DMS53 treated with DMSO at 0.1 percent for 48 hours (cell line): Measurements from ENCODE around the gene CPED1.
"Not testable (repeated sequence)": the region's sequence is repeated elsewhere in the genome, so short reads cannot be mapped to it uniquely, and the experiment has no call there.

Source experiments
- DNase-seq: peaks from one replicate; lab custom pipeline; 2025; ENCODE audit not compliant: unreplicated experiment; lab: John Stamatoyannopoulos, UW

CPED1 gene

DNA sequence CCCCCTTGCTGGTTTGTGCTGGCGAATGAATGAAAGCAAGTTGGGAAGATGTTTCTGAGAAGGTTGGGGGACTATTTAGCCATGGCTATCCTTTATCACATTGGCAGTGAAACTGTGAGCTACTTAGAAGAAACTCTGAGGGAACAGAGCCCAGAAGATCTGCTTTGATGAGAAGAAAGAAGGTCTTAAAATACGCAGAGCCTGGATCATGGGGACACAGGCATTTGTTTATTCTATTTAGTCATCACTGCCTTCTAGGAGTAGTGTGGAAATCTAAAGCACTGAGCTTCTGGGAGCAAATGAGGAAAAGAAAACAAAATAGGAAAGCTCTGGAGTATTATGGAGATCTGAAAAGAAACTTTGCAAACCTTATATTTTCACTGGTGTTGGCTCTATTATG lies 28.5 kb downstream of the CPED1 start:
- DNase-seq, result no peak

- no peak for DNase-seq
Measured at GRCh38 chr7:121017586-121017985, 29.1 kb downstream of the CPED1 start.

DNA sequence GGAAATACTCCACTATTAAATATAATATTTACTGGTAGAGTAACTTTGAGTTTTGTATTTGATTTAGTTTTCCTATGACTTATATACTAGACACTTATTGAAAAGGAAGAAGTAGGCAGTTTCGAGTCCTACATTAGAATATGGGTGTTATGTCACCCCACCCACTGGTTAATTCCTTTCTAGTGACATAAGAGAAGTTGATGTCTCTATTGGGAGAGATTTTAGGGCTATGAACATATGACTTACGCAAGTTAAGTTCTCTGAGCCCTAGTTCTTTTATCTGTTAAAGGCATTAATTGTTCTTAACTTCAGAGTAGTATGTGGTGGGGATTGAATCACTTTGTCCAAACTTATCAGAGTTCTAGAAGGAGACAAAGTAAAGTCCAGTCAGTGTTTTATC lies 30.5 kb downstream of the CPED1 start:
- no peak for DNase-seq

DNA sequence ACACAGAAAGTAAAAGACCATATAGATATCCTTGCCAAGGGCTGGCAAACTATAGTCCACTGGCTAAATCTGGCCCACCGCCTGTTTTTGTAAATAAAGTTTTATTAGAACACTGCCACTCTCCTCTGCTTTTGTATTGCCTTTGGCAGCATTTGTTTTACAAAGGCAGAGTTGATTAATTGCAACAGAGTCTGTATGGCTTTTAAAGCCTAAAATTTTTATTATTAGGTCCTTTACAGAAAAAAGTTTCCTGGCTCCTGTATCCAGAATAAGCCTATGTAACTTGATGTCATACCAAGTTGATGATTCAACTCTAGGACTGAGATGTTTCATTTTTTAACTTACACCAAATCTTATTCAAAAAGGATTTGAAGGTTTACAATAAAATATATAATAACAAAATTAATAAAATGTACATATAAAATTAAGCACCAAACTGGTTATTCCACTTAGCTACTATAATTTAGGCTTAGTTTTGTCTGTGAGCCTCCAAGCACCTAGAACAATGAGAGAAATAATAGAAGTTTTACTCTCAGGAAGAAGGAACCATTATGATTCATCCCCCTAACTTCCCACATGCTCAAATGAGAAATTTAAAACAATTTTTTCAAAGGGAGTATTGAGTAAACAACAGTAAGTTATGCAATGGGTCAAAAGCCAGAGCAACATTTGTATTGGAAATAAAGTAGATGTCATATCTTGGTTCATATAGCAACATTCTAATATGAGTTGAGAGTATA lies 31.9 kb downstream of the CPED1 start:
- DNase-seq, result no peak

DNA sequence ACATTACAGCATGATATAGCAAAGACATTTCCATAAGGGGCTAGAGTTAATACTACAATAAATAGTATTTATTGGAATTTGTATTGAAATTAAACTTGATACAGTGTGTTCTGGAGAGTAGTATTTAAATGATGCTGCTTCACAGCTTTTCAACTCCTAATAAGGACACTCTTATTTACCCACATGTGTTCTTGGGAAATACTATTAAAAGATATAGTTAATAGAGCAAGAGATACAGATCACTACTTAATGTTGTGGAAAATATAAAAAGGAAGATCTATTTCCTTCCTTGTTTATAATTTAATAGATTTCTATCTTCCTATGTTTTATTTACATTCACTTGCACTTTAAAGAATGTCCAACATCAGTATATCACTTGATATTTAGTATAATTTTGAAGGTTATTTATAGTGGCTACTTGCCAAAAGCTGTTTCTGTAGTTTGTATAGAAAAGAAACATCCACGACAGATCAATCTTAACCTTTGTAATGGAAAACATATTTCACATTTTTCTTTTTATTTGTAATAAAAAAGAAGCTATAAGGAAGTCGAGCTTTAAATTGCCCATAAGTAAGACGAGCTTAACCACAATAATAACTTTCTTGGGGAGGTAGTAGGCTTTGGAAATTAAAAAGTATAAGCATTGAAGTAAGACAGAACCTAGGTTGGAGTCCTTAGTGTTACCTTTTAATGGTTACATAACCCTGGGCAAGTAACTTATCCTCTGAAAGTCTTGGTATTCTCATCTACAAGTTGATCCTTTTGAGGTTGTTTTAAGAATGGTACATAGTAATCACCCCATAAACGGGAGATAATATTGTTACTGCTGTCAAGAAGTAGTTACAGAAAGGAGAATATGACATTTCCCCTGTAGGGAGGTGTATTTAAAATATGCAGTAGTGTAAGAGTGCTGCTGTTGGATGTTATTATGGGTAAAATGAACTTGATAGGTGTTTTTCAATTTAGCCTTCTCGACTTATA lies 32.8 kb downstream of the CPED1 start:
- no peak for DNase-seq

DNA sequence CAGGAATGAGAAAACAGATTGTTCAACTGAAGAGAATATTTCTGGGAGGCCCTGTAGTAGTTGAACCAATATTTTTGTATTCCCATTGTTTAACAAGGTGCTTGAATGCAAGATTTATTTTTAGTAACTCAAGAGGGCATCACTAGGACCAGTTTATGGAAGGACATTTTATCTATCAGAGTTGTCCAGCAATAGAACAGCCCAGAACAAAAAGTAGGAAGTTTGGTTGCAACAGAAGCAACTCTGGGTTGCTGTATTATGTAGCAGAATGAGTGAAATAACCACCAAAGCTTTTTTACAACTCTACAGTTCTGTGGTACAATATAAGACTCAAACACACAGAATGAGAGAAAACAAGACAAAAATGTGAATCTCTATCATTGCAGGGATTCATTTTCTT lies 34.7 kb downstream of the CPED1 start:
- DNase-seq, result no peak

GRCh38 chr7:121023683-121024511 lies 35.4 kb downstream of the CPED1 start:
- no peak for DNase-seq

GRCh38 chr7:121024611-121025010 lies 36.1 kb downstream of the CPED1 start:
- no peak for DNase-seq

DNA sequence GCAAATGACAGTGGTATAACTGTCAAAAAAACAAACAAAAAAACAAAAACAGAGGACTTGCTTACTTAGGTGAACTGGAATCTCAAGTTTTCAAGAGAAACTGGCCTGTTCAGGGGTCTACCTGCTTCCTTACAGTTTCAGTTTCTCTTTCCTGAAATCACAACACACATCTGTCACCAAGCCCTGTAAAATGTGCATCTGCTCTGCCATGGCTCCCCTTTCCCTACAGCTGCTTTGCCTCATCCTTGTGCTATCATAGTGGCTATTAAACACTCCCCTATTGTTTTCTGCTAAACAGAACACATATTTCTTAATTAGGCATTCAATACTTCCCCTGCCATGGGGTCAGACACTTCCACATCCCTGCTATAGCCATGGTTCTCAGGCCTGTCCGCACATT lies 37.6 kb downstream of the CPED1 start:
- DNase-seq, result no peak

GRCh38 chr7:121026577-121027111 lies 38.1 kb downstream of the CPED1 start:
- DNase-seq, result no peak

DNA sequence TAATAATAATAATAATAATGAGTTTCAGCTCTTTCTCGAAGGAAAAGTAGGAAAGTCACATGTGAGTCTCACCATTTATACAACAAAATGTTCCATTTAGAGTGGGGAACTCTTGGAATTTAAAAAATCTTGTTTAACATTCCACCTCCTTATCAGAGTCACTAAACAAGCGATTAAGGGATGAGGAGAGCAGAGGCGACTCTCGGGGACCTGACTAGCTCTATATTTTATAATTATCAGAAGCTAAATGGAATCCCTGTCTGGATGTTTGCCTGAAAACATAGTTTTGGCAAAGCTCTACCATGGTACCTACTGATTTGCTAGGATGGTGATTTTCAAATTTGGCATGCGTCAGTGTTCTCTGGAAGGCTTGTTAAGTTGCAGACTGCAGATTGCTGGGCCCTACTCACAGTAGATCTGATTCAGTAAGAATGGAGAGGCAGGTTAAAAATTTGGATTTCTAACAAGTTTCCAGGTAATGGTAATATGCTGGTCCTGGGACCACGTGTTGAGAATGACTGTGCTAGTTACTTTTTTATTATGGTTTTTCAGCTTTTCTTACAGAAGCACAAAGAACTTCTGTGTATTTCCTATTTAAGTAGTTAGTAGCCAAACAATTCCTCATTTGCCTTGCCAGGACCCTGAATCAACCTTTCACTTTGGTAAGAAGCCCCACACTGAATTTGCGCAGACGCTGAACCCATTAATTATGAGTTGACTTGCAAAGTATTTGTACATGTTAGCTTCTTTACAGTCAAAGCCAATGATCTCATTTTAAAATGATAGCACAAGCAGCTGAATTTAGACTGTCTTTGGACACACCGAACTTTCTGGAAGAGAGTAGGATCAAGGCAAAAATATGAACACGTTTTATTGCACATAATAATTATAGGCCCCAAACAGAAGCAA lies 39.5 kb downstream of the CPED1 start:
- DNase-seq, result no peak

GRCh38 chr7:121029302-121029701 lies 40.8 kb downstream of the CPED1 start:
- no peak for DNase-seq

GRCh38 chr7:121030308-121030707 lies 41.8 kb downstream of the CPED1 start:
- no peak for DNase-seq

DNA sequence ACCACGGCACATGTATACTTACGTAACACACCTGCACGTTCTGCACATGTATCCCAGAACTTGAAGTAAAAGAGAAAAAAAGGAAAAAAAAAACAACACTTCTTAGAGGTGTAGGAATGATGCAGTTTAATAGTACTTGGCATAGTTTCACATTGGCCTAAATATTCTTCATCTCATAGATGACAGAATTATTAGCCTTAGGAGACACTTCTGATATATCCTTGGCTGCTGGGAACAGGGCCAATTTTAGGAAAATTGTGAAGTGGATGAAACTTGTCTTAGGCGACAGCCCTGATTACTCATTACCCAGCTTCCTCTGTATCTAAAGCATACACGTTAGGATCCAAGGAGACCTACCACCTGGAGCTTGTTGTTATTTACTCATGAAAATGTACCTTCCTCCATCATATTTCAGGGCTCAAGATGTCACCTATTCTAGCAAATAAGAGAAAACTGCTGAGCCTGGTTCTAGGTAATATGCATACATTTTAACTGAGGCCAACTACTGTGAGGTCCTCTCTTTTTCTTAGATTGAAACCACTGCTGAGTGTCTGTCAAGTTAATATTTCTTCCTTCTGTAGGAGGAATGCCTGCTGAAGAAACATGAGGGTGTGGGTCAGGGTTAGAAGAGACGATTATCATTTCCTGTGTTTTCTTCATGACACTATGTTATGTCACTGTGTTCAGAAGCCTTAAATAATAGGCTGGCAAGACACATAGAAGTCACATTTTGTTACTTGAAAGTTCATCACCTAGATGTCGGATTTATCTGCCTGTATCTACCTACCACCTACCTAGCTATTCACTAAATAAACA lies 44.3 kb downstream of the CPED1 start:
- peak; percentile 29 for DNase-seq

DNA sequence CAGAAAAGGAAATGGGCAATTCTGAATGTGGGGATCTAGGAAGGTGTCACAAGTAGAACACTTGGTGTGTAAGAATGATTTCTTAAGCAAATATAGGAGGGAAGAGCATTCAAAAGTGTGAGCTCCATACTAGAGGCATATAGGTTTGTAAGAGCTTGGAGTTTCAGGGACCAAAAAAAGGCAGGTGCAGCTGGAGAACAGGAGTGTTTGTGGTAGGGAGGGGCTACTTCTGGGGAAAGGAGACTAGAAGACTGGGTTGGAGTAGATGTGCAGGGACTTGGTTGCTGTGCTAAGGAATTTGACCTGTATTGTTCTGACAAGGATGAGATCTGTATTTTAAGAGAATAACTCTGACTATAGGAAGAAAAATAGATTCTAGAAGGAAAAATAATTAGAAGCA lies 46.4 kb downstream of the CPED1 start:
- no peak for DNase-seq

DNA sequence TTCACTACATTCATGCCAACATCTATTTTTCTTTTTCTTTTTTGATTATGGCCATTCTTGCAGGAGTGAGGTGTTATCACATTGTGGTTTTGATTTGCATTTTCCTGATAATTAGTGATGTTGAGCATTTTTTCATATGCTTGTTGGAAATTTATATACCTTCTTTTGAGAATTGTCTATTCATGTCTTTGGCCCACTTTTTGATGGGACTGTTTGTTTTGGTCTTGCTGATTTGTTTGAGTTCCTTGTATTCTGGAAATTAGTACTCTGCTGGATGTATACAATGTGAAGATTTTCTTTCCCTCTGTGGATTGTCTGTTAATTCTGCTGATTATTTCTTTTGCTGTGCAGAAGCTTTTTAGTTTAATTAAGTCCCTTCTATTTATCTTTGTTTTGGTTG lies 48.3 kb downstream of the CPED1 start:
- DNase-seq, result not testable (repeated sequence)

GRCh38 chr7:121037329-121037728 lies 48.8 kb downstream of the CPED1 start:
- not testable (repeated sequence) for DNase-seq

GRCh38 chr7:121037957-121038716 lies 49.6 kb downstream of the CPED1 start:
- no peak for DNase-seq
